ENCODE measurements around the gene SOAT1. TPM values are rescaled to one million over a fixed set of nuclear protein-coding genes. Genes with fewer than 3 reads are reported as not detected.
"Not testable (repeated sequence)": the region's sequence is repeated elsewhere in the genome, so short reads cannot be mapped to it uniquely, and the experiment has no call there.

The SOAT1 gene
- total RNA-seq, 1 donor from 2014 or later: 15.2 TPM

DNA sequence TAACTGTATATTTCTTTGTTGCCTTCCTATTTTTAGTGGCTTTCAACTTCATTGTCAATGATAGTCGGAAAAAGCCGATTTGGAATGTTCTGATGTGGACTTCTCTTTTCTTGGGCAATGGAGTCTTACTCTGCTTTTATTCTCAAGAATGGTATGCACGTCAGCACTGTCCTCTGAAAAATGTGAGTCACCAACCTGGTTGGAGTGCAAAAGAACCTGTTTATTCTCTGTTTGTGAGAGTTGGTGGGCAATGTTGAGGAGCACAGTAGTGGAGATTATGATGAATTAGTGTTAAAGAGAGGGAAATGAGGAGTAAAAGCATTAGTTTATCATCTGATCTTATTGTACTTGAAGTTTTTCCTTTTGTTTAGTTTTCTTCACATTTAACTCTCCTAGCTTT lies 57.7 kb downstream of the SOAT1 start:
- DNase-seq (ENCODE audit: low read depth, low spot score): no peak

- no peak for DNase-seq (ENCODE audit: low read depth, low spot score)
These were observed 58.6 kb downstream of the SOAT1 start for GRCh38 chr1:179352236-179352635.

- no peak for DNase-seq (ENCODE audit: low read depth, low spot score)
These were observed 59.9 kb downstream of the SOAT1 start for GRCh38 chr1:179353546-179353945.

DNA sequence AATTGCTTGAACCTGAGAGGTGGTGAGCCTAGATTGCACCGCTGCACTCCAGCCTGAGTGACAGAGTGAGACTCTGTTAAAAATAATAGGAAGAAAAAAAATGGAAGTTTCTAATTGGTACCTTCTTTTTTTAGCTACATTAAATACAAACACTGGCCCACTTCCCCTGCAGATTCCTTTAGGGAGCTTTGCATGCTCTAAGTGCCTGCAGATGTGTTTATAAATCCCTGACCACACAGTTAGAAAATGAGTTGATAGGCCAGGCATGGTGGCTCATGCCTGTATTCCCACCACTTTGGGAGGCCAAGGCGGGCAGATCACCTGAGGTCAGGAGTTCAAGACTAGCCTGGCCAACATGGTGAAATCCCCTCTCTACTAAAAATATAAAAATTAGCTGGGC lies 68.0 kb downstream of the SOAT1 start:
- not testable (repeated sequence) for DNase-seq (ENCODE audit: low read depth, low spot score)

DNA sequence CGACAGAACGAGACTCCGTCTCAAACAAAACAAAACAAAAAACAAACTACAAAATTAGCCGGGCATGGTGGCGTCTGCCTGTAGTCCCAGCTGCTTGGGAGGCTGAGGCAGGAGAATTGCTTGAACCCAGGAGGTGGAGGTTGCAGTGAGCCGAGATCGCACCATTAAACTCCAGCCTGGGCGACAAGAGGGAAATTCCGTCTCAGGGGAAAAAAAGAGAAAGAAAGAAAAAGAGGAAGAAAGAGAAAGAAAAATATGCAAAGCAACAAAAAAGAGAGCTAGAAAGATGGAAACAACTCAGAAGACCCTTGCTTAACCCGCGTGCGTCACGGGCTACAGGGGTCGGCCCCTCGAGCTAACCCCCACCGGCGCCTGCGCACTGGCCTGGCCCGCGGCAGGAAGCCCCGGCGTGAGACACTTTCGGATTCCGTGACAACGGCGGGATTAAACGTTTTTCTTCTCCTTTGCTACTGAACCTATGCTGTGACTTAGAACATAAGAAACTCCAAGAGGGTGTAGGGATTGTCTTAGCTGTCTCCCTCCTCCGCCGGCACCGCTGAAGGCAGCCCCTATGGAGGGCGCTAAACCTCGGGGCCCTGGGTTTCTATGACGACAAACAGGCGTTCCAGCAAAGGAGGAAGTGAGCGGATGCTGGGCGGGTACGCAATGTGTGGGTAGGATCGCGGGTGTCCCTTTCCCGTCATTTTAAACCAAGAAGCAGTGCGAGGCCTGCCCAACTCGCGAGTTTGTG lies 71.9 kb downstream of the SOAT1 start, which contains the start of gene AXDND1:
Gene AXDND1, plus strand, starts transcription at position 630 of the 751 bp plus-strand sequence. CDS start 539 bp downstream, outside the sequence.
- DNase-seq (ENCODE audit: low read depth, low spot score): peak; percentile 60

- no peak for DNase-seq (ENCODE audit: low read depth, low spot score)
These were observed 72.7 kb downstream of the SOAT1 start for GRCh38 chr1:179366093-179366800.

DNA sequence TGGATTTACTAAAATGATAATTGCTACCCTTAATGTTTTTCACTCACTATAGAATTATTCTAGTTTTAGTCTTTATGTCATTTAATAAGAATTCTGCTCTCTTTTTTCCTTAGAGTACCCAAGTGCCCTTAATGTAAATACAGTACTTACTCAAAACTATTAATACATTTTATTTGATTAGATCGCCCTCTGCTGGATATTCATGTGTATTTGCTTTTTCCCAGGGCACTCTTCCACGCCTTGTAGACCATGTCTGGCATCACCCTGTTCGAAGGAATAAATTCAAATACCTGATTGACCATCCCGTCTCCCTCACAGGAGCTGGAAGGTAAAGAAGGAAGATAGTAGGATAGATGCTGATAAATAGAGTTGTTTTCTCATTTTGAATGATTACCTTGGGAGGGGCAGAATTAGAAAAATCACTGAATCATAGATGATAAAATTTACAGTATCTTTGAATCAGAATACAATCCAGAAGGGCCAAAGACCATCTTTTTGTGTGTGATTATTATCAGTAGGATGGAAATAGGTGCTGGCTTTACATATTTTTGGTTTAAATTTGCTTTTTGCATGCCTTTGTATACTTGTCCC lies 76.2 kb downstream of the SOAT1 start:
- DNase-seq (ENCODE audit: low read depth, low spot score): peak; percentile 20

DNA sequence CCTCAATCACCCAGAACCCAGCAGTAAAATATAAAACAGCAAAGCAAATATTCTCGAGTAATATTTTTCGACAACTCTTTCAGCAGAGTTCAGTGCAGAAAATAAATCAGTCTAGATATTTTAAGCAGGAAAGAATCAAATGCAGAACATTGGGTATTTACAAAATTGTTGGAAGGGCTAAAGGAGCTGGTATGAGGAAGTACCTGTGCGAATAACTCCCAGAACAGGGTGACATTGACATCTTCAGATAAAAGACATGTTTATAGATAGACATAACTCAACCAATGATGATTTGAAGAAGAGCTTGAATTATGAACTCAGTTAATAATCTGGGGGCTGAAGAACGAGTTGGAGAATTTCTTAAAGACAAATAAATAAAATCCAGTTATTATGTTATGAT lies 78.6 kb downstream of the SOAT1 start:
- DNase-seq (ENCODE audit: low read depth, low spot score): no peak

GRCh38 chr1:179376223-179376622 lies 82.6 kb downstream of the SOAT1 start:
- DNase-seq (ENCODE audit: low read depth, low spot score): no peak

DNA sequence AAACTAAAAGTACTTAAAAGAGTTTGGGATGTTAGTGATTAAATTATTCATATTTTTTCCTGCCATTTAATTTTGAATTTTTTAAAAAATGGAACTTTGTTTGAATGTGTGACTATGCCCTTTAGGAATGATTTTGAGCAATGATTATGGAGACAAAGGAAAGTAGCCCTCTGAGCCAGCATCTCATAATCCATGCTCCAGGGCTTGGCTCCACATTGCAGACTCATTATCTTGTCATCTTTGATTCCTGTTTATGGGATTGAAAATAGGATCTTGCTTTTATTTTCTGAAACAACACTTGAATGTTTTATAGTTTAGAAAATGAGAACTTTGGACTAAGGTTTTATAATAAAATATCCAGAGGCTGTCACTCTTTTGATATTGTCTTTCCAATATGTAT lies 86.7 kb downstream of the SOAT1 start:
- no peak for DNase-seq (ENCODE audit: low read depth, low spot score)

- DNase-seq (ENCODE audit: low read depth, low spot score): no peak
These were observed 90.4 kb downstream of the SOAT1 start for GRCh38 chr1:179384027-179384426.

GRCh38 chr1:179385510-179385909 lies 91.9 kb downstream of the SOAT1 start:
- DNase-seq (ENCODE audit: low read depth, low spot score): no peak

DNA sequence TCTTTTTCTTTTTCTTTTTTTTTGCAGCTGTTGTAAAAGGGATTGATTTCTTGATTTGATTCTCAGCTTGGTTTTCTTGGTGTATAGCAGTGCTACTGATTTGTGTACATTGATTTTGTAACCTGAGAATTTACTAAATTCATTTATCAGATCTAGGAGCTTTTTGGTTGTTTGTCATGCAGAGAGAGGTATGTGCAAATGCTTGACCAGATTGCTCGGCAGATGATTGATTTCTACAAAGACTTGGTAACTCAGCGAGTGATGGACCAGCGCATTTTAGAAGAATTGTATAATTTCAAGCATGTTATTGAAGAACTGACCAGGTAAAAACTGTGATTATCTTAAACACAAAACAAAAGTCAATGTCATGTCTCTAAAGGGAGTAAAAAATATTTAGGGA lies 100.1 kb downstream of the SOAT1 start:
- DNase-seq (ENCODE audit: low read depth, low spot score): no peak

GRCh38 chr1:179399399-179399798 lies 105.8 kb downstream of the SOAT1 start:
- DNase-seq (ENCODE audit: low read depth, low spot score): not testable (repeated sequence)

Other genes starting within 250 kb of the SOAT1 start
- gene TOR3A, start 211.7 kb upstream of the SOAT1 start, total RNA-seq: 28.0 and 34.8 TPM in 2 replicates
- gene ABL2, start 64.1 kb upstream of the SOAT1 start, total RNA-seq: 138 and 158 TPM in 2 replicates
- 0.07 TPM in 1 of 2 replicates, not detected in the other for gene AXDND1, start 72.2 kb downstream of the SOAT1 start, total RNA-seq